Immature natural killer cell (primary cell): ENCODE data around the gene NDUFAB1. TPM values are rescaled to one million over a fixed set of nuclear protein-coding genes. Genes with fewer than 3 reads are reported as not detected.
"Not testable (repeated sequence)": the region's sequence is repeated elsewhere in the genome, so short reads cannot be mapped to it uniquely, and the experiment has no call there.

Experiments
- DNase-seq, 3 donors: peaks; one replicate each; pipeline ENCODE4 v3.0.0; 2022; ENCODE audit warnings: mixed read lengths in 1 of 3
- H3K27ac Mint-ChIP-seq, 6 donors: one replicate each; pipeline ENCODE4 v1.8.0; 2020; ENCODE audit warnings: mixed read lengths in 6 of 6, mild to moderate bottlenecking in 5 of 6, inconsistent platforms in 4 of 6, moderate library complexity in 3 of 6
- H3K27me3 Mint-ChIP-seq, 3 donors: one replicate each; pipeline ENCODE4 v1.8.0; 2020 to 2021; ENCODE audit warnings: low read depth in 3 of 3, mild to moderate bottlenecking in 3 of 3, mixed read lengths in 3 of 3, moderate library complexity in 3 of 3, inconsistent platforms in 1 of 3
- H3K36me3 Mint-ChIP-seq, 3 donors: one replicate each; pipeline ENCODE4 v1.8.0; 2020; ENCODE audit warnings: mixed read lengths in 3 of 3, inconsistent platforms in 2 of 3, mild to moderate bottlenecking in 2 of 3
- H3K4me1 Mint-ChIP-seq, 2 donors: one replicate each; pipeline ENCODE4 v1.8.0; 2020; ENCODE audit warnings: inconsistent platforms in 2 of 2, mild to moderate bottlenecking in 2 of 2, mixed read lengths in 2 of 2, moderate library complexity in 1 of 2
- H3K4me3 Mint-ChIP-seq, 5 donors: one replicate each; pipeline ENCODE4 v1.8.0; 2020; ENCODE audit warnings: mild to moderate bottlenecking in 5 of 5, mixed read lengths in 5 of 5, inconsistent platforms in 3 of 5, moderate library complexity in 3 of 5
- H3K9me3 Mint-ChIP-seq, 6 donors: one replicate each; pipeline ENCODE4 v1.8.0; 2020; ENCODE audit warnings: mild to moderate bottlenecking in 6 of 6, mixed read lengths in 6 of 6, inconsistent platforms in 4 of 6, moderate library complexity in 3 of 6
- polyA plus RNA-seq, 3 donors: library from polyadenylated mRNA; unstranded; fragments of 300-500 nt; fragmentation: Illumina TruSeq; gene quantifications; one replicate each; pipeline ENCODE4 v1.2.3, GENCODE V29; 2021

The NDUFAB1 gene
- polyA plus RNA-seq, 3 donors from 2014 or later: 182 to 257 (median 231) TPM

DNA sequence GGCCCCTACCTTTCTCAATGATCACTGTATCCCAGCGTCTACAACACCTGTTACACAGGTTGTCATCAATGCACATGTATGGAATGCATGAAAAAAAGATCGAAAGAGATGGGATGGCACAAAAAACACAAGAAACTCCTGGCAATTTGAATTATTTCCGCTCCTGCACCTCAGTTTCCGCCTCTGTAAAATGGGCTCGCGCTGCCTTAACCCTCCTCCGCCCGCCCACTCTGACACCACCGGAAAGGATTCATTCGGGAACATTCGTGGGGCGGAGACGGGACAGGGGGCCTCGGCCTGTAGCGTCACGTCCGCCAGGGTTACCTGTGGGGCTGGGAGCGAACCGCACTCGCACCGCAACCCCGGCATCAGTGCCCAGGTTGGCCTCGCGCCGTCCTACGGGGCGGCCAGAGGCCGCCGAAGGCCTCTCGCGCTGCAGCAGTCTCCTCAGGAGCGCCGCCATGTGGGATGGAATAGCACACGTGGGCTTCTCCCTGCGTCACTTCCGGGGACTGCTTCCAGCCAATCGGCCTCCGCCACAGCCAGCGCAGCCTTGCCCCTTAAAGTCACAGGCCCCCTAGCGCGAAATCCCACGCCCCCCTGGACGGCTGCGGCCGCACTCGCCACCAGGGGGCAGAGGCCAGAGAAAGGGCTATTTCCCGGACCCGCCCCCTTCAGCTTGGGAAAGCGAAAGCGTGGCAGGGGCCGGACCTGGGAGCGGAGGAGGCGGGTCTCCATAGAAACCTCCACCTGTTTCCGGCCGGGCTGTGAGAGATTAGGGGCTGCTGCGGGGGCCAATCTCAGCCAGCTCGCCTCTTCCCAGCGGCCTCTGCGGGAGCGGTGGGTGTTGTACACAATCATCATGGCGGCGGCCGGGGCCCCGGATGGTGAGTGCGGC is 39.0 kb downstream of the NDUFAB1 start, which contains the start of the genes EARS2 and UBFD1:
Gene EARS2 (minus strand): TSS at position 470 of the 898 bp plus-strand sequence. CDS start 7 bp downstream, at position 463.
Gene UBFD1 (plus strand): TSS at position 847 of the 898 bp plus-strand sequence. CDS start 16 bp downstream, at position 863.
- Mint-ChIP-seq H3K27ac (peak within 1 kb of the TSS; percentile 87 to 96 (median 92)), H3K27me3 (peaks cover 2 to 13% (median 6%) of the 10 kb centered on the region in 3 donors), H3K36me3 (peaks cover 0 to under 1% (median under 1%) of the 10 kb centered on the region in 3 donors), H3K4me3 (peak within 1 kb of the TSS; percentile 90 to 92 (median 92)), H3K4me1 (peaks cover 28 to 38% of the 10 kb centered on the region in 2 donors), H3K9me3 (no peaks in the 10 kb centered on the region)
- DNase-seq: peak; percentile 97 to 99 (median 98)

DNA sequence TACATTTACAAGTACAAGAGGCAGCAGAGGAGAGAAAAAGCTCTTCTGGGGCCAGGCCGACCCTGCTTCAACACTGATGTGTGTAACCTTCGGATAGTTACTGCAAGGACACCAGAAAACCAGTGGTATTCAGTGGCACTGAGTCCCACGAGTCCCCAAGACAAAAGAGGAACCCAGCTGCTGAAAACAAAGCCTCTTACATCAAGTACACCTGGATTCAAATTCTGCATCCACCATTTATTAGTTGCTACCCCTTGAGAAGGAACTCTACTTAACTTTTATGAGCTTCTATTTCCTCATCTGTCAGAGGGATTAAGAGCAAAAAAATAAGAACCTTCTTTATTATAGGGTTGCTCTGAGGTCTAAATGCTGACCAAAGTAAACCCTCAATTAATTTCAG is 41.6 kb downstream of the NDUFAB1 start:
- Mint-ChIP-seq H3K27ac (peak overlapping the region in 1 of 6 donors; percentile 35), H3K9me3 (no peaks in the 10 kb centered on the region), H3K36me3 (peaks cover 4 to 12% (median 12%) of the 10 kb centered on the region in 3 donors), H3K4me3 (no peak overlapping the region), H3K4me1 (peaks cover 23 to 26% of the 10 kb centered on the region in 2 donors), H3K27me3 (peaks cover 2 to 13% (median 6%) of the 10 kb centered on the region in 3 donors)
- DNase-seq: no peak

GRCh38 chr16:23552161-23552560 is 44.0 kb downstream of the NDUFAB1 start:
- DNase-seq: no peak
- Mint-ChIP-seq H3K27me3 (peaks cover 0 to 5% (median 2%) of the 10 kb centered on the region in 3 donors), H3K4me3 (no peak overlapping the region), H3K9me3 (no peaks in the 10 kb centered on the region), H3K36me3 (peaks cover 6 to 22% (median 16%) of the 10 kb centered on the region in 3 donors), H3K27ac (no peak overlapping the region), H3K4me1 (peaks cover 11% of the 10 kb centered on the region in 2 donors)

- Mint-ChIP-seq H3K27ac (no peak overlapping the region), H3K9me3 (no peaks in the 10 kb centered on the region), H3K27me3 (no peaks in the 10 kb centered on the region), H3K4me1 (no peaks in the 10 kb centered on the region), H3K36me3 (peaks cover 9 to 26% (median 19%) of the 10 kb centered on the region in 3 donors), H3K4me3 (no peak overlapping the region)
- DNase-seq: no peak
Measured at GRCh38 chr16:23549938-23550337, 46.2 kb downstream of the NDUFAB1 start.

DNA sequence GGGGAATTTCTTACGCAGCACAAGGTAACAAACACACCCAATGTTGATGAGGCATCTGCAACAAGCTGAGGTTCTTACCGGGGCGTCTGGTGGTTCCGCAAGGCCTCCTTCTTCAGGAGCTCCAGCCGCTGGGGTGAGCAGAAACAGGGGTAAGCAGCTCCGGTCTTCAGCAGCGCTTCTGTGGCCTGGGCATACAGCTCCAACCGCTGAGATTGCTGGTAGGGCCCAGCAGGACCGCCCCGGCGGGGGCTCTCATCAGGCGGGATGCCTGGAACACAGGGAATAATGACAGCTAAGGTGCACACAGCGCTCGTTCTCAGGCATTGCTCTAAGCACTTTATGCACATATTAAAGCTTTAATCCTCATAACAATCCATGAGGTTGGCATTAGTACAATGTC is 51.7 kb downstream of the NDUFAB1 start:
- Mint-ChIP-seq H3K27ac (no peak overlapping the region), H3K9me3 (no peaks in the 10 kb centered on the region), H3K4me1 (no peaks in the 10 kb centered on the region), H3K36me3 (peaks cover 9 to 20% (median 11%) of the 10 kb centered on the region in 3 donors), H3K27me3 (no peaks in the 10 kb centered on the region), H3K4me3 (no peak overlapping the region)
- no peak for DNase-seq

- H3K27me3 Mint-ChIP-seq, H3K9me3 Mint-ChIP-seq, H3K4me1 Mint-ChIP-seq, H3K4me3 Mint-ChIP-seq, H3K27ac Mint-ChIP-seq, DNase-seq: not testable (repeated sequence)
- peaks cover 4 to 12% (median 4%) of the 10 kb centered on the region in 3 donors for H3K36me3 Mint-ChIP-seq
Measured at GRCh38 chr16:23540817-23541178, 55.3 kb downstream of the NDUFAB1 start.

DNA sequence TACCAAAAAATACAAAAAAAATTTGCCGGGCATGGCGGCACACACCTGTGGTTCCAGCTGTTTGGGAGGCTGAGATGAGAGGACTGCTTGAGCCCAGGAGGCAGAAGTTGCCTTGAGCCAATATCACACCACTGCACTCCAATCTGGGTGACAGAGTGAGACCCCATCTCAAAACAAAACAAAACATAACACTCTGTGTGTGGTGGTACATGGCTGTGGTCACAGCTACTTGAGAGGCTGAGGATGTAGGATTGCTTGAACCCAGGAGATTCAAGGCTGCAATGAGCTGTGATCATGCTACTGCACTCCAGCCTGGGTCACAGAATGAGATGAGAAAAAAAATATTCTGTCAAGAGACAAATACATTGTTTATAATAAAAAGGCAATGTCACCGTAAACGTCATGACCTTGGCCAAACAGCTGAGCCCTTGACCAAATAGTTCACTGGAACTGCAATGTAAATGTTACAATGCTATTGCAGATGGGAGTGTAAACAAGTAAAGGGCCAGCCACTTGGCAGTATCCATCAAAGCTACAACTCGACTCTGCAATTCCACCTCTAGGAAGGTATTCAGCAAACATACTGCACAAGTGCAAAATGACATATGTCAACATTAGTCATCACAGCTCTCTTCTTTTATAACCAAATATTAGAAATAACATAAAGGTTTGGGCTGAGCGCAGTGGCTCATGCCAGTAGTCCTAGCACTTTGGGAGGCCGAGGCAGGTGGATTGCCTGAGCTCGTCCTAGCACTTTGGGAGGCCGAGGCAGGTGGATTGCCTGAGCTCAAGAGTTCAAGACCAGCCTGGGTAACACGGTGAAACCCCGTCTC is 55.9 kb downstream of the NDUFAB1 start:
- H3K36me3 Mint-ChIP-seq: peaks cover 4 to 12% (median 4%) of the 10 kb centered on the region in 3 donors
- H3K27ac Mint-ChIP-seq: no peak overlapping the region
- H3K9me3 Mint-ChIP-seq: no peaks in the 10 kb centered on the region
- no peak overlapping the region for H3K4me3 Mint-ChIP-seq
- H3K4me1 Mint-ChIP-seq: no peaks in the 10 kb centered on the region
- no peak for DNase-seq
- no peaks in the 10 kb centered on the region for H3K27me3 Mint-ChIP-seq

GRCh38 chr16:23538919-23539278 is 57.2 kb downstream of the NDUFAB1 start:
- Mint-ChIP-seq H3K4me1 (no peaks in the 10 kb centered on the region), H3K36me3 (peaks cover 4 to 14% (median 9%) of the 10 kb centered on the region in 3 donors), H3K4me3 (no peak overlapping the region), H3K9me3 (no peaks in the 10 kb centered on the region), H3K27me3 (no peaks in the 10 kb centered on the region), H3K27ac (no peak overlapping the region)
- DNase-seq: no peak

DNA sequence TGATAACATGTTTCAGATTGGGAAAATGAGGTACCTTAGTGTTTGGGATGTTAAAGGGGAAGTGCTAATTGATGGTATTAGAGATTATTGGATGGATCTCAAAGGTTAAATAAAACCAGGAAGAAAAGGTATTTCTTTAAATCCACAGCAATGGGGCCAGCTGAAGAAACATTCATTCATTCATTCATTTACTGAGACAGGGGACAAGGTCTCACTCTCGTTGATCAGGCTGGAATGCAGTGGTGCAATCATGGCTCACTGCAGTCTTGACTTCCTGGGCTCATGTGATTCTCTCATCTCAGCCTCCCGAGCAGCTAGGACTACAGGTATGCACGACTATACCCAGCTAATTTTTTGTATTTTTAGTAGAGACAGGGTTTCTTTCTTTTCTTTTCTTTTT is 58.7 kb downstream of the NDUFAB1 start:
- H3K4me1 Mint-ChIP-seq: no peaks in the 10 kb centered on the region
- no peaks in the 10 kb centered on the region for H3K9me3 Mint-ChIP-seq
- no peak overlapping the region for H3K27ac Mint-ChIP-seq
- no peak for DNase-seq
- peaks cover 4 to 14% (median 9%) of the 10 kb centered on the region in 3 donors for H3K36me3 Mint-ChIP-seq
- H3K4me3 Mint-ChIP-seq: no peak overlapping the region
- H3K27me3 Mint-ChIP-seq: no peaks in the 10 kb centered on the region

DNA sequence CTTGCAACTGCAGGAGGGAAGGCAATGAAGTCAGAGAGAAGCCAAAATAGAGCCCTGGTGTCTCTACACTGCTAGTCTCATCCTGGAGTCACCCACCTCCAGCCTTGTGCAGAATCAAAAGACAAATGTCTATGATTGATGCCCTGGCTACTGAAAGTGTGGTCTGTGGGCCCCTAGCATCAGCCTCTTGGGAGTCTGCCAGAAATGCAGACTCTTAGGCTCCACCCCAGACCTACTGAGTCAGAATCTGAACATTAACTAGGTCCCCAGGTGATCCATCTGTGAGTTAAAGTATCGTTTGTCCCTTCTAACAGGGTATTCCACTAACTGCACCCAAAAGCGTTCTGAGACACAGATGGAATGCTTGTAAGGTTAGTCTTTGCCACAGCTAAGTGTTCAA is 60.2 kb downstream of the NDUFAB1 start:
- no peak overlapping the region for H3K27ac Mint-ChIP-seq
- H3K9me3 Mint-ChIP-seq: no peaks in the 10 kb centered on the region
- H3K36me3 Mint-ChIP-seq: peaks cover 0 to 10% (median 6%) of the 10 kb centered on the region in 3 donors
- no peaks in the 10 kb centered on the region for H3K4me1 Mint-ChIP-seq
- H3K27me3 Mint-ChIP-seq: no peaks in the 10 kb centered on the region
- H3K4me3 Mint-ChIP-seq: no peak overlapping the region
- no peak for DNase-seq

DNA sequence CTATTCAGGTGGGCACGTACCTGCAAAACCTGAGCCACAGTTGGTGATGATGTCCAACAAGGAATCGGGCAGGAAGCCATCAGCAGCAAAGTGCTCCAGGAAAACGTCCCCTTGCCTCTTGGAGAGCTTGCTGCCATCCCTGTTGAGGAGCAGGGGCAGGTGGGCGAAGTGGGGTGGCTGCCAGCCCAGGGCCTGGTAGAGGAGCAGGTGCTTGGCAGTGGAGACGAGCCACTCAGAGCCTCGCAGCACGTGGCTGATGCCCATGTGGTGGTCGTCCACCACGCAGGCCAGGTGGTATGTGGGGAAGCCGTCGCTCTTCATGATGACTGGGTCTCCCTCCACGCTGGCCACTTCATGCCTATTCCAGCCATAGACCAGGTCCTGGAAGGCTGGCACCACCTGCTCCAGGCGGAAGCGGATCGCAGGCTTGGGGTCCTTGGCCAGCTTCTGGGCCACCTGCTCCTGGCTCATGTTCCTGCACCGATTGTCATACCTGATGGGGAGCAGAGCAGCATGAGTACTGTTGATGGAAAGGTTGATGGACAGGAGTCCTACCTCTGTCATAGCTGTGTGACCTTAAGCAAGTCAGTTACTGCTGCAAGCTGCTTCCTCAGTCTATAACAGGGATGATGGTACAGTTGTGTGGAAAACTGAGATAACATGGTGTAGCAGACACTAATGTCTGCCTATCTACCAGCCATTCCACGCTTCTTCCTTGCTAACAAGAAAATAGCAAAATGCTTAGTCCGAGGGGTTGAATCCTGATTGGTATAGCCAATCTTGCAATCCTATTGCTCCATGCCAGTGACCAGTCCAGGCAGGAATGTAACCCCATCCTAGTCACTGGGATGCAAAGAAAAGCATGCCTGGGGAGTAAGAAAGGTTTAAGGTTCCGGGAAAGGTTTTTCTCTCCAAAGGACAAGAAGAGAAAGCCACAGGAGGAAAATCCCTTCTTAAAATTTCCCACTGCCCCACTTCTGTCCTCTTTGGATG is 61.0 kb downstream of the NDUFAB1 start:
- no peak for DNase-seq
- Mint-ChIP-seq H3K9me3 (no peaks in the 10 kb centered on the region), H3K4me1 (no peaks in the 10 kb centered on the region), H3K4me3 (no peak overlapping the region), H3K27ac (no peak overlapping the region), H3K27me3 (no peaks in the 10 kb centered on the region), H3K36me3 (peaks cover 0 to 10% (median 6%) of the 10 kb centered on the region in 3 donors)

GRCh38 chr16:23532448-23532847 is 63.7 kb downstream of the NDUFAB1 start:
- no peaks in the 10 kb centered on the region for H3K27me3 Mint-ChIP-seq
- no peak overlapping the region for H3K4me3 Mint-ChIP-seq
- no peaks in the 10 kb centered on the region for H3K9me3 Mint-ChIP-seq
- no peak overlapping the region for H3K27ac Mint-ChIP-seq
- peaks cover 0 to 17% (median 11%) of the 10 kb centered on the region in 3 donors for H3K36me3 Mint-ChIP-seq
- no peak for DNase-seq
- no peaks in the 10 kb centered on the region for H3K4me1 Mint-ChIP-seq
